Epidermal melanocyte (primary cell): ENCODE results near the gene XG.

Source experiments
- DNase-seq: peaks from one replicate; pipeline ENCODE4 v3.0.0; 2011; ENCODE audit warnings: low spot score; ENCODE audit not compliant: insufficient read length

The XG gene

DNA sequence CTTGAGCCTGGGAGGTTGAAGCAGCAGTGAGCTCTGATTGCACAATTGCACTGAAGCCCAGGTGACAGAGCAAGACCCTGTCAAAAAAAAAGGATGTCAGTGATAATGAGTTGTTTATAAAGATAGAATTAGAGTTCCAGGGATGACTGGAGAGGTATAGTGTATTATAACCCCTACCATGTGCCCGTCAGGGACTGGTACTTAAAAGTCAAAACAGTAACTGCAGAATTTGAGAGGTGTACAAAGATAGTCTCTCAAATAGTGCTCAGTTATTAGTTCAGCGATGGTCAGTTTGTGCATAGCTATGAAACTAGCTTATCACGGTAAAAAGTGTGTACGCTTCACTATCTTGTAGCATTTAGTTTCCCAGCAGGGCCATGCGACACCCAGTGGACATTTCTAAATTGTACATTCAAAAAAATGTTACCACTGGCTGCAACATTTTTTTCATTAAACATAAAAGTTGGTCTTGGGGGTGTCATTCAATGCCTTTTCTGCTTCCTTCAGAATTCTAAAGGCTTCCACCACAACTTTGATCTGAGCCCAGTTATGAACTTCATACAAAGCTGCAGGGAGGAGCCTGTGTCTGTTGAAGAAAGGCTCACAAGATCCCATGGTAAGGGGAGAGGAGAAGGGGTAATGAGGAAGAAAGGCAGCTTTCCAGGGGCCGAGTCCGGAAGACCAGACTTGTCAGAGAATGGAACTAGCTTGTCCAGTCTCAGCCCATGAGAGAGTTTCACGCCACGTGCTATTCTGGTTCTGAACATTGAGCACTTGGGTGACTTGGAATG is 67.7 kb downstream of the XG start:
- no peak for DNase-seq

GRCh38 chrX:2820136-2820771 is 68.4 kb downstream of the XG start:
- DNase-seq = no peak

- DNase-seq = no peak
Observed at GRCh38 chrX:2823795-2824386, 72.1 kb downstream of the XG start.

- no peak for DNase-seq
Observed at GRCh38 chrX:2824886-2825285, 73.0 kb downstream of the XG start.

DNA sequence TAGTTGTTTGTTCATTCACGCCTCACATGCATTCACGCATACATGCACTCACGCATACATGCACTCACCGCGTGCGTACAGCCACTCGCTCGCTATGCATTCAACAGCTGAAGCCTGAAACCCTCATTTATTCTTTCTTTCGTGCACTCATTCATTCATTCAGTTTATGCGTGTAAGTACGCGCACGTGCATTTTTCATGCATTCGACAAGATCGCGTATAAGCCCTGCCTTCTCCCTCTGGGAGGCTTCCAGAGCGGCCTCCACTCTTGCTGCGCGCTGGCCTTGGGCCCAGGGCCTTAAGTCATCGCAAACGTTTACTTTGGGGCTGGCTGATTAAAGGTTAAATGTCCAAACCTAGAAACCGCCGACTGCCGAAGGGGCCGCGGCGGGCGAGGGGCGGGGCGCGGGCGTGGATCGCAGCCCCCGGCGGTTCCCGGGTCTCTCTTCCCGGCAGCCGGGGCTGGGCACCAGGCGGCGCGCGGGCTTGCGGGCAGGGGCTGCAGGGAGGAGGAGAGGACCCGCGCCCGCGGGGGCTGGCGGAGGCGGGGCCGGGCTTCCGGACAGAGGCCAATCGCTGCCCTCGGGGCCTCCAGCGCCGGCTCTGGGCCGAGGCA is 76.6 kb downstream of the XG start, which contains the start of gene GYG2:
Gene GYG2 (plus strand): TSS at position 587 of the 615 bp plus-strand sequence. CDS start 1,259 bp downstream, outside the sequence.
- DNase-seq = no peak

DNA sequence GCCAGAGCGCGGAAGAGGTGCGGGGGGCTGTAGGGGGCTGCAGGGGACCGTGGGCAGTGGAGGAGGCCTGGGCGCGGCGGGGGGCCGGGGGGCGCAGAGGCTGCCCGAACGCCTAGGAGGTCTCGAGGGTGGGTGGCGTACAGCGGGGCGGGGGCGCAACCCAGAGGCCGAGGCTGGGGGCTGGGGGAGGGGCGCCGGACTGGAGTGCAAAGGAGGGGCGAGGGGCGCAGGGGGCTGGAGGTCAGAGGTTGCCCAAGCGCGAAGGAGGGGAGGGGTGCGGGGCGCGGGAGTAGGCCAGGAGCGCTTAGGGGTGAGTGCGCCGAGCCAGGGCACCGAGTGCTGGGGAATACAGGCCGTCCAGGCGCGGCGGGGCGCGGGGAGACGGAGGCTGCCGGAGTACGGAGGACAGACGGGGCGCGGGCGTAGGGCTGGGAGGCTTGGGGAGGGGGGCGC is 77.1 kb downstream of the XG start:
- no peak for DNase-seq

- no peak for DNase-seq
Observed at GRCh38 chrX:2829469-2830246, 77.8 kb downstream of the XG start.

GRCh38 chrX:2831471-2832228 is 79.8 kb downstream of the XG start:
- no peak for DNase-seq

GRCh38 chrX:2837961-2838360 is 86.1 kb downstream of the XG start:
- DNase-seq = no peak

DNA sequence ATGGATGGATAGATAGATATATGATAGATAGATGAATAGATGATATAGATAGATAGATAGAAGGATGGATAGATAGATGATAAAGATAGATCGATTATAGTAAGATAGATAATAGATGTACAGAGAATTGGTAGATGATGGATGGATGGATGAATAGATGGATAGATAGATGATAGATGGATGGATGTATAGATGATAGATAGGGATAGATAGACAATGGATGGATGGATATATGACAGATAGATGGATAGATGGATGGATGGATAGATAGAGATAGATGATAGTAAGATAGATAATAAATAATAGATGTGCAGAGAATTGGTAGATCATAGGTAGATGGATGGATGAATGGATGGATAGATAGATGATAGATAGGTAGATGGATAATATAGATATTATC is 89.1 kb downstream of the XG start:
- DNase-seq = no peak

DNA sequence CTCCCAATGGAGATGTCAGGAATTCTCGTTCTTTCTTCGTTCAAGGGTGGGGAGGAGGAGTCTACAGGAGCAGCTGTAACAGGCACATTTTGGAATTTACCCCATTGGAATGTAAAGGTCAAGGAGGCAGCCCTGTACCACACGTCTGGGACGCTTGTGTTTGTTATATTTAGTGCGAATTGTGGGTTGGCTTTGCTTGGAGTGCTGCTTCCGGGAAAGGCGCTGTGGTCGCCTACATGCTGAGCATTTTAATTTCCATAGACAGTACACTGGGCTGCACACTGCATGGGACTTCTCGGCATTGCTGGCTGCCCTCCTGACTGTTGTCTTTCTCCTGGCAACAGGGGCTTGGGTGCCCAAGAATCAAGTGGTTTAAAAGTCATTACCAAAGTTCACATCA is 89.7 kb downstream of the XG start:
- DNase-seq = no peak

- no peak for DNase-seq
Observed at GRCh38 chrX:2846992-2847391, 95.2 kb downstream of the XG start.

DNA sequence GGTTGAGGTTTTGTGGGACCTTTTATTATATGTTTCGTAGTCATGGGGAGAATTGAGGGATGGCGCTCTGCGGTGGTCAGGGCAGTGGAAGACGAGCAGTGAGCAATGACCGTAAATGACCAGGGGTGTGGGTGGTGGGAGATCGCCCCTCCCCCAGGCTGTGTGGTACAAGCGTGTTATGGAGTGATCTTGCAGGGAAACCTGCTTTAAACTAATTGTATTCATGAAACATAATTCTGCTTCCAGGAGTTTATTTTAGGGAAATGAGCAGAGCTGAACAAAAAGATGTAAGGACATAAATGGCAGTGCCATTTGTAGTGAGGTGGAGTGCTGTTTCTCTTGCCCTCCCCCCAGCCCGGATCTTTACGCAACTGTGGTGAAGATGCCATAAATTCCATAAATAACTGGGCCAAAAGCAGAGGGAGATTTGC is 97.0 kb downstream of the XG start:
- no peak for DNase-seq

DNA sequence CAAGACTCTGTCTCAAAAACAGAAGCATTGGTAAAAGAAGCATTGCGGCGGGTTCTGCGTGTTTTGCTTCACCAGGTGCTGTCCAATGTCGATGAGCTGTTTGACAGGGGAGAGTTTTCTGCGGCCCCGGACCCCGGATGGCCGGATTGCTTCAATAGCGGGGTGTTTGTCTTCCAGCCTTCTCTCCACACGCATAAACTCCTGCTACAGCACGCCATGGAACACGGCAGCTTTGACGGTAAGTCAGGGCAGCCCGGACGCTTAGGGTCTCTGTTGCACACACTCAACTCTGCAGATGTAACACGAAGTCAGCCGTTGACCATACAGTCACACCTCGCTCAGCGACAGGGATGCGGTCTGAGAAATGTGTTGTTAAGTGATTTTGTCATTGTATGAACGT is 103.1 kb downstream of the XG start:
- DNase-seq = no peak

- no peak for DNase-seq
Observed at GRCh38 chrX:2855761-2856160, 103.9 kb downstream of the XG start.

GRCh38 chrX:2857566-2857965 is 105.7 kb downstream of the XG start:
- DNase-seq = no peak

- no peak for DNase-seq
Observed at GRCh38 chrX:2859197-2859797, 107.5 kb downstream of the XG start.

- DNase-seq = no peak
Observed at GRCh38 chrX:2862404-2862803, 110.6 kb downstream of the XG start.

DNA sequence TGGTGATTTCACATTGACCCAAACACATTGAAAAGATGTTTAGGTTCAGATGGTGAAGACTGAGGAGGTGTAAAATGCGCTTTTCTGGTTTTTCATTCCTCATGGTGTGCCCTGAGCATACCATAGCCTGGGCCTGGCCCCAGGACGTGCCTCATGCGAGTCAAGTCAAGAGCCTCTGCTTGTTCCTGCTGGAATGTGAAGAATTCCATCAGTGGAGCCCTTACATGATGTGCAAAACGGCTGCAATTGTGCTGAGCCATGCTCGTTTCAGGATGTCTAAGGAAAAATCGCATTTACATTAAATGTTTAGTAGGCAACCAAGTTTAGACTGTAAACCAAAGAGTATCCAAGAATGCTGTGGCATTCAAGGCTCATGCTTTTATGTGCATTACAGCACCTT is 111.8 kb downstream of the XG start:
- DNase-seq = no peak
